Adrenal gland (tissue), 12 donors: ENCODE data around the gene KAT8. TPM values are rescaled to one million over a fixed set of nuclear protein-coding genes. Genes with fewer than 3 reads are reported as not detected.
A peak's percentile ranks its signal among the peaks of the same experiment; 100 is the strongest.

Source experiments
- DNase-seq, 7 donors: peaks; one replicate each; pipeline ENCODE4 v3.0.0-alpha.2; 2019 to 2020
- H3K27ac ChIP-seq, 5 donors: fragments of 200-600 bp; sonication (generic) in 4 of 5; 1 replicate in 3 of 5; 2 replicates in 2 of 5; pipeline versions ENCODE4 v1.5.1 to v1.8.0; 2016 to 2020; ENCODE audit warnings: mild to moderate bottlenecking in 1 of 5
- H3K27me3 ChIP-seq: fragments of 200-600 bp; 2 replicates; pipeline ENCODE4 v1.8.0; 2021
- H3K36me3 ChIP-seq, 2 donors: fragments of 200-600 bp; replicated peaks in 1 of 2; 1 replicate in 1 of 2; 2 replicates in 1 of 2; pipeline versions ENCODE4 v1.5.1 to v1.8.0; 2018 to 2022
- H3K4me1 ChIP-seq, 2 donors: fragments of 200-600 bp; replicated peaks in 1 of 2; 1 replicate in 1 of 2; 2 replicates in 1 of 2; pipeline versions ENCODE4 v1.5.1 to v1.8.0; 2018 to 2021
- H3K4me3 ChIP-seq, 4 donors: fragments of 200-600 bp; sonication (generic) in 3 of 4; one replicate each; pipeline ENCODE4 v1.5.1; 2016 to 2018
- H3K9me3 ChIP-seq, 3 donors: fragments of 200-600 bp; sonication (generic) in 1 of 3; replicated peaks in 1 of 3; 1 replicate in 2 of 3; 2 replicates in 1 of 3; pipeline versions ENCODE4 v1.5.1 to v1.8.0; 2016 to 2021
- CTCF ChIP-seq, 6 experiments: fragments of 450-650 bp in 4 of 6; fragments of 200-600 bp in 2 of 6; sonication (generic) in 1 of 6; IDR thresholded peaks; 1 replicate in 5 of 6; 2 replicates in 1 of 6; pipeline versions ENCODE4 v1.5.1 to v1.8.0; 2016 to 2021; ENCODE audit warnings: antibody characterized with exemption in 6 of 6, mild to moderate bottlenecking in 2 of 6, moderate library complexity in 1 of 6
- POLR2A ChIP-seq, 2 donors: fragments of 450-650 bp; IDR thresholded peaks; one replicate each; pipeline ENCODE4 v1.6.1; 2017; ENCODE audit warnings: antibody characterized with exemption in 2 of 2, mild to moderate bottlenecking in 2 of 2, moderate library complexity in 1 of 2
- WGBS, 4 donors: extraction: QIAGEN DNeasy Blood & Tissue Kit in 2 of 4; methylation state at CpG; one replicate each; pipeline versions ENCODE4 v1.1.5 to v1.1.7; 2013 to 2017; 5-methylcytosine and 5-hydroxymethylcytosine counted together
- intact Hi-C, 2 donors: fragments of 100-400 bp; cut with DNase I; formaldehyde crosslinking; loops; one replicate each; pipeline versions ENCODE4 v1.14.1 to v1.15.0; 2022 to 2023
- polyA plus RNA-seq, 3 donors: library from polyadenylated mRNA; stranded (reverse); fragments of 200-250 nt in 2 of 3; fragments of 350-450 nt in 1 of 3; fragmentation: Illumina TruSeq in 1 of 3; extraction: RNeasy Lipid Tissue Mini Kit (QIAGEN cat#74804) in 1 of 3; gene quantifications; one replicate each; pipeline ENCODE4 v1.2.3, GENCODE V29; 2013 to 2014
- total RNA-seq, 9 donors: library from RNA; depleted of rRNA in 4 of 9; stranded (reverse); fragments of >200 nt in 4 of 9; fragments of 120-200 nt in 1 of 9; fragmentation: NEBNext Ultra II Directional in 1 of 9; extraction: Animal tissue kit (Norgen Biotek cat#: 25700) in 1 of 9; gene quantifications; one replicate each; pipeline versions ENCODE4 v1.1.0 to v1.2.4, GENCODE V29; 2013 to 2023
- donor health status: healthy with polysubstance abuse.
- donor health status: Bipolar disorder and iron deficiency.
- donor health status: DM: yes; HTN: yes; CAD: no.
- donor health status: DM: no; HTN: no; CAD: no.
- donor health status: DM: no; HTN: no; CAD: no.
- donor health status: DM: yes; HTN: yes; CAD: no.

KAT8 gene
- total and polyA plus RNA-seq, 12 donors: 45.0 to 148 (median 86.9) TPM

GRCh38 chr16:31073142-31073969 lies 44.1 kb upstream of the KAT8 start:
- intact Hi-C loops: no loop called here

DNA sequence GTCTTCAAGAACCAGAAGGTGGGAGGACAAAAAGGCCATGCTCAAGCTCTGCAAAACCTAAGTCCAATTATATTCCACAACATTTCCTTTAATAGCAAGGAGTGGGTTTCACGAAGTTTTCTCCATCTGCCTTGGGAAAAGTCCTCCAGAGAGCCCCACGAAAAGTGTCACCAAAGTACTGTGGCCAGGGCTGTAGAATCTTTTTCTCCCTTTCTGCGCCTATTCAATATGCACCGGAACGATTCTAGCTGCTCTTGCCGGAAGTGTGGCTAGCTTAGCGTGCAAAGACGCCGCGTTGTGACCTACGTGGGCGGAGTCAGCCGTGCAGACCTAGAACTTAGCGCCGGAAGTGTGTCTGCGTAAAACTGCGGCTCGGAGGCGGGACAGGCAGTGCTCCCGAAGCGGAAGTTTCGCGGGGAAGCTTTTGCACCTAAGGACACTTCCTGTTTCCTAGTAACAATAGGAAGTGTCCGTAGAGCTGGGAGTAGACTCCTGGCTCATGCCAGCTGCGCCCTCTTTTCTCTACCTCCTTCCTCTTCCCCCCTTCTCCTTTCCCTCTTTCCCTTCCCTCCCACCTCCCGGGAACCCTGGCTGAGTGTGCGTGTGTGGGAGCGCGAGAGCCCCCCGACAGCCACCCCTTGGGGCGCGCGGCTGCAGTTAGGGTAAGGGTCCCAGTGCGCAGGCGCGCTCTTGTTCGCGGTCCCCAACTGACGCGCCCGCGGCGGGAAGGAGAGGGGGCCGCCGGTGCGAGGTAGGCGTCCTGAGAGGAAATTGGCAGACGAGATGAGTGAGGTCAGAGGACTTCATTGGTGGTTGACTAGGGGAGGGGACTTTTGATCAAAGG lies 43.3 kb upstream of the KAT8 start, which contains the start of the genes ZNF646 and ZNF668:
TSS of gene ZNF646 (plus strand) at position 453 of the 844 bp plus-strand sequence. CDS start 1,903 bp downstream, outside the sequence.
TSS of gene ZNF668 (minus strand) at position 271 of the 844 bp plus-strand sequence. CDS start 9,781 bp downstream, outside the sequence.
- H3K9me3 ChIP-seq: no peaks in the 10 kb centered on the region
- intact Hi-C loops: no loop called here
- peak; percentile 97 to 99 (median 99) for DNase-seq
- peak within 1 kb of the TSS; percentile 76 to 100 (median 94) for H3K4me3 ChIP-seq
- H3K36me3 ChIP-seq: peaks cover 0 to 30% of the 10 kb centered on the region in 2 donors
- H3K27ac ChIP-seq: peak within 1 kb of the TSS; percentile 66 to 98 (median 91)
- H3K27me3 ChIP-seq: no peaks in the 10 kb centered on the region
- peaks cover 13 to 29% of the 10 kb centered on the region in 2 donors for H3K4me1 ChIP-seq
- TF ChIP-seq CTCF (IDR thresholded peaks at IDR 0.05): no peak
- peak; percentile 30 to 82 for TF ChIP-seq POLR2A (IDR thresholded peaks at IDR 0.05)
- 0 to 1% (median 0%) methylated on average over 35 to 48 of the region's 48 CpGs for WGBS, 4 donors

More at GRCh38 chr16:31073142-31073969, 44.1 kb upstream of the KAT8 start:
- TF ChIP-seq CTCF (IDR thresholded peaks at IDR 0.05): no peak
- no peak for TF ChIP-seq POLR2A (IDR thresholded peaks at IDR 0.05)
- peak; percentile 92 to 95 (median 94) for DNase-seq
- Histone ChIP-seq H3K9me3 (no peaks in the 10 kb centered on the region), H3K4me3 (peak overlapping the region; percentile 68 to 100 (median 82)), H3K27ac (peak overlapping the region; percentile 47 to 98 (median 91)), H3K4me1 (peaks cover 13 to 29% of the 10 kb centered on the region in 2 donors), H3K27me3 (no peaks in the 10 kb centered on the region), H3K36me3 (peaks cover 0 to 22% of the 10 kb centered on the region in 2 donors)
- WGBS, 4 donors: 0 to 1% (median 1%) methylated on average over 25 to 83 of the region's 83 CpGs

GRCh38 chr16:31074814-31075183 lies 42.7 kb upstream of the KAT8 start:
- H3K27ac ChIP-seq: peak overlapping the region; percentile 66 to 98 (median 91)
- 1 to 3% (median 1%) methylated on average over 7 of the region's 7 CpGs for WGBS, 4 donors
- DNase-seq: no peak
- peaks cover 0 to 36% of the 10 kb centered on the region in 2 donors for H3K36me3 ChIP-seq
- intact Hi-C loops: no loop called here
- H3K9me3 ChIP-seq: no peaks in the 10 kb centered on the region
- peaks cover 13 to 29% of the 10 kb centered on the region in 2 donors for H3K4me1 ChIP-seq
- no peaks in the 10 kb centered on the region for H3K27me3 ChIP-seq
- peak overlapping the region; percentile 18 to 100 (median 94) for H3K4me3 ChIP-seq
- TF ChIP-seq CTCF (IDR thresholded peaks at IDR 0.05) (no peak), POLR2A (IDR thresholded peaks at IDR 0.05) (no peak)

GRCh38 chr16:31076319-31076718 lies 41.1 kb upstream of the KAT8 start:
- intact Hi-C loops: no loop called here
- peak in 2 of 7 donors; percentile 23 to 50 for DNase-seq

More at GRCh38 chr16:31076319-31076718, 41.1 kb upstream of the KAT8 start:
- 60 to 92% (median 80%) methylated on average over 8 to 16 of the region's 16 CpGs for WGBS, 4 donors
- no peaks in the 10 kb centered on the region for H3K27me3 ChIP-seq
- no peaks in the 10 kb centered on the region for H3K9me3 ChIP-seq
- TF ChIP-seq POLR2A (IDR thresholded peaks at IDR 0.05) (no peak), CTCF (IDR thresholded peaks at IDR 0.05) (no peak)
- H3K4me1 ChIP-seq: peaks cover 13 to 27% of the 10 kb centered on the region in 2 donors
- H3K4me3 ChIP-seq: no peak overlapping the region
- no peak overlapping the region for H3K27ac ChIP-seq
- H3K36me3 ChIP-seq: peaks cover 0 to 51% of the 10 kb centered on the region in 2 donors
